ENCODE results near the gene RABAC1.

The RABAC1 gene

DNA sequence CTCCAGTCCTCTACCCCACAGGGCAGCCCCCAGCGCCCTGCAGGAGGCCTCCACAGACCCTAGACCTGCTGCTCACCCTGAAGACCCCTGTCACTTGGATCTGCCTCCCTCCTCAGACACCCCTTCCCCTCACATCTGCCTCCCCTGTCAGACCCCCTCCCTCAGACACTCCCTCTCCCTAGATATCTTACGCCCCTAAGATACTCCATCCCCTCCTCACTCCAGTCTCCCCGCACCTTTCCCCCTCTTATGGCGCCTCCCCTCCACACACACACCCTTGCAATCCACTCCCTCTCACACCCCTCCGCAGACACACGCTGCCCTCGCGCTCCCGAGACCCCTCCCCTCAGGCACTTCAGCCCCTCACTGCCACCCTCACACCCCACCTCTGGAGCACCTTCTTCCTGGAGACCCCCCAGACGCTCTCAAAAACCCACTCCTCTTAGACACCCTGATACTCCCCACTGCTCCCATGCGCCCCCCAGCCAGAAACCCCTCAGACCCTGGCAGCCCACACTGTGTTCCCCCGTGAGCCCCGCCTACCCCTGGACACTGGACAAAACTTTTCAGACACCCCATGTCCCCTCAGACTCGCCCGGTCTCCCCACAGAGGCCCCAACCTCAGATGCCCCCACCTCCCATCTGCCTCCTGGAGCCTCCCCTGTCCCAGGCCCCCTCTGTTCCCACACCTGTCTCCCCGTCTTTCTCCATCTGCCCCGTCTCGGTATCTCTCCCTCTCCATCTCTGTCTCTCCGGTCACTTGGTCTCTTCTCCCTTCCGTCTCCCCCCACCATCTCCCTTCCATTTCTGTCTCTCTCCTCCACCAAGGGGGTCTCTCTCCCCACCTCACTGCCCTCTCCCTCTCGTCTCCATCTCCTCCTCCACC, 45.3 kb downstream of the RABAC1 start:
- TF ChIP-seq ZNF274 (IDR thresholded peaks at IDR 0.05; ENCODE audit: low read depth, low read length): no peak
- H3K4me3 ChIP-seq (ENCODE audit: low read length): no peak overlapping the region

DNA sequence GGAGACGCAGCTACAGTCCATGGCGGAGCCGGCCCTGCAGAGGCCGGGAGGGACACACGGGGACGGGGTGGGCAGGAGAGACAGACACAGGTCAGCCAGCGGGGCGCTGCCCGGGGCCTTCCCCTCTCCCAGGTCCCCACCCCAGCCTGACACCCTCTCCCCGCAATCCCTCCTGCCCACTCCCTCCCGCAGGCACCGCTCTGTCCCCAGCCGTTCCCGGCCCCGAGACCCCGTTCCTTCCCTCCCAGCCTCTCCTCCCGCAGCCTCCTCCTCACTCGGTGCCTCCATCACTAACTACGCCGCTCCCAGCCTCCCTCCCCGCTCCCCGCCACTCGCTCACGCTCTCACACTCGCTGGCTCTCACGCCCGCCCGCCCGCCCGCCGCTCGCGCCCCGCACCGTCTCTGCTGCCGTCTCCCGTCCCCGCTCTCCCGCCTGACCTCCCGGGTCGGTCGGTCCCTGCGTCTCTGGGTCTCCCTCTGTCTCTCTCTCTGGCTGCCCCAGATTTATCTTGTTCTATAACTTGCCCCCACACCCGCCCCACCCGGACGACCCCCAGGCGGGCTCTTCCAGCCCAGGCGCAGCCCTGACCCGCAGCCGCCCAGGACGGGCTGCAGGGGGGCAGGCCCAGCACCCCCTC, 46.1 kb downstream of the RABAC1 start:
- TF ChIP-seq ZNF274 (IDR thresholded peaks at IDR 0.05; ENCODE audit: low read depth, low read length): no peak
- no peak overlapping the region for H3K4me3 ChIP-seq (ENCODE audit: low read length)

DNA sequence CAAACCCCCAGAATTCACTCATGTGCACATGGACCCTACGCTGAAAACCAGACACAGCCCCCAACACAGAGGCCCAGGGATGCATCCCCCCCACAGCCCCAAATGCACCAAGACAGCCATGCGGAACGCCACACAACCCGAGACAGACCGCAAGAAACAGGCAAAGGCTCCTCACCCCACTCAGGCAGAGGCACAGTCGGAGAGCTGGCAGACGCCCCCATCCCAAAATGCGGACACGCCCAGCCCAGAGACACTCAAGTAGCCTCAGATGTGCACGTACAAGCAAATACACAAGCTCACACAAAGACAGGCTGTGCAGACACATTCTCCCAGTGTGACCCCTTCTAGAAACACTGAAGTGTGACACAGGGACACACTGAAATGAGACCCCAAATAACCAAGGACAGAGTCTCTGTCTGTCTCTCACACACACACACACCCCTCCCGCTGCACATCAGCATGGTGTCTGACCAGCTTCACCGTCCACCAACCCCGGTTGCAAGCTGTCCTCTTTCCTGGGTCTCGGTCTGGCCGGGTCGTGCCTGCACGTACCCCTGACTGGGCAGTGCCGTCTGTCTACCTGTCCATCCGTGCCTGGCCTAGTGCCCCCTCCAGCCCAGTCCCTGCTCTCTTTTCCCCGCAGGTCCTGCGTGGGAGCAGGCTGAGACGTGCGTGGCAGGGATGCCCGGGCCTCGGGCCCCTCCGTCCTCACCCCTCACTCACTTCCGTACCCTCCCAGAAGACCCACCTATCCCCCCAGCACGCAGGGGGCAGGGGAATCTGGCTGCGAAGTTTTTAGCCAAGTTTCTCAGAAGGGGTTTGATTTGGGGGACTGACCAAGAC, 47.0 kb downstream of the RABAC1 start:
- no peak overlapping the region for H3K4me3 ChIP-seq (ENCODE audit: low read length)
- no peak for TF ChIP-seq ZNF274 (IDR thresholded peaks at IDR 0.05; ENCODE audit: low read depth, low read length)

DNA sequence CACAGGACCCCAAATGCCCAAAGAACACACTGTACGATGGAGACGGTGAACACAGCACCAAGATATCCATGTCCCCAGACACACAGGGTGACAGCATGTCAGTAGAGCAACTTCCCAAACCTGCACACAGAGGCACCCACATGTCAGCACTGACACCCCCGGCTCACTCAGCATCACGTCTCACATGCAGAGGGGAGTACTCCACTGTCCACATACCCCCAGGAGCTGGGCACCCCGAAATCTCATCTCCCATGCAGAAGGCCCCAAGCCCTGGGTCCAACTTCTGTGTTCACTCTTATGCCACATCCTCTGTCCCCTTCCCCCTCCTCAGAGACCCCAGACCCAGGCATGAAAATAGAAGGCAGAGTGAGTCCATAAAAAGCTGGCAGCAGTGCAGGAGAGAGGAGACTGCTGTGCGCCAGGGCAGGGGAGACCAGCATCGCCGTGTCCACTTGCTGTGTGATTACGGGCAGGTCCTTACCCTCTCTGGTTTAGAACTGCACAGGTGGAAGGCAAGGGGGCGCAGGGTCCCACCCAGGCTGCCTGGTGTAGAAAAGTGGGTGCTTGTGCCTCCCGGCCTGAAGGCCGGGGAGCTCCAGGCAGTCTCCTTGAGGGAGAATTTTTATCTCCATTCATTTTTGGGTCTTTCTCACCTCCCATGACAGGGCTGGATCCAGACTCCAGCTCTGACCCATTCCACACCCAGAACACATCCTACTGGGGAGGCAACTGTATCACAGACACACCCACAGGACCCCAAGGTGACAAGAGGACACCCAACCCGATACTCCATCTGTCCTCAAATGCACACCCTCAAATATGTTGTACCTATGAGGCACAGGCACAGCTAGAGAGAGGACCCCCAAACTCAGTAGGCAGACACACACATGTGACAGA, 47.9 kb downstream of the RABAC1 start:
- H3K4me3 ChIP-seq (ENCODE audit: low read length): no peak overlapping the region
- TF ChIP-seq ZNF274 (IDR thresholded peaks at IDR 0.05; ENCODE audit: low read depth, low read length): no peak

DNA sequence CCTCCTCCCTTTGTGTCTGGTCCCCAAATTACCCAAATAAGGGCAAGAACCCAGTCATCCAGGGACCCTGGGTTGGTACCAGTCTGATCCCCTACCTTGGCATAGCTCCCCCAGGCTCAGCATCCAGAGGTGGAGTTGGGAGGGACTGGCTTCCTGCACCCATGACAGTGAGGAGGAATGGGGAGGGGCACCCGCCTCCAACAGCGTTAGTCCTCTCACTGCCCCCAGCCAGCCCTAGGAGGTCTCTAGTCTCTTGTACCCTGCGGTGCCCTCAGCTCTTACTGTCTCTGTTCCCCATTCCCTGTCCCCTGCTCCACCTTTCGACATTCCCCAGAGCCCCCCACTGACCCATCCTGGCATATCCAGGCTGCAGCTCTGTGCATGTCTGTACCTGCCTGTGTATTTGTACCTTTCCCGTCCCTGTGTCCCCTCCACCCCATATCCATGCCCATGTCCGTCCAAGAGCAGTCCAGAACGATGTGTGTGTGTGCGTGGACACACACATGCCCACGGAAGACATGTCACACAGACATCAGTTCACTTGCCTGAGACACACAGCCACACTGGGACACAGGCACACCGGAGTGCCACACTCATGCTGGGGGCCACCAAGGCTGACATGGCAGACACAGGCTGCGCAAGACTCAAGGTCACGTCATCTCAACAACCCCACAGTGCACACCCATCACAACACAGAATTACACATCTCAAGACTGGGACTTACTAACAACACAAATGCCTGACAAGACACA, 48.7 kb downstream of the RABAC1 start:
- H3K4me3 ChIP-seq (ENCODE audit: low read length): no peak overlapping the region
- TF ChIP-seq ZNF274 (IDR thresholded peaks at IDR 0.05; ENCODE audit: low read depth, low read length): no peak

DNA sequence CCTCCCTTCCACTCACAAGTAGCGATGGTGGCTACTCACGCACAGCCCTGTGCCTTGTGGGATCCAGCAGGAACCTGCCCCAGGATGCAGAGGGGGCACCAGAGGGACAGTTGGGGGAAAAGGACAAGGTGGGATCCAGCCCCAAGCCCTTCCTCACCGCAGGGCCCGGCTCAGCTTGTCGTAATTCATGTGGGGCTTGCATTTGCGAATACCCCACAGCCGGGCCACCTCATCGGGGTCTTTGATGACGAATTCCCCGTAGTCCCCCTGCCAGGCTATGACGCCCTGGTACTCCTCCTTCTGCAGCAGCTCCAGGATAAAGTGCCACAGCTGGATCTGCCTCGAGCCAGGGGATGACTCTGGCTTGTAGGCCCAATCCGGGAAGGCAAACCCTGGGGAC, 49.4 kb downstream of the RABAC1 start:
- H3K4me3 ChIP-seq (ENCODE audit: low read length): no peak overlapping the region
- TF ChIP-seq ZNF274 (IDR thresholded peaks at IDR 0.05; ENCODE audit: low read depth, low read length): no peak

DNA sequence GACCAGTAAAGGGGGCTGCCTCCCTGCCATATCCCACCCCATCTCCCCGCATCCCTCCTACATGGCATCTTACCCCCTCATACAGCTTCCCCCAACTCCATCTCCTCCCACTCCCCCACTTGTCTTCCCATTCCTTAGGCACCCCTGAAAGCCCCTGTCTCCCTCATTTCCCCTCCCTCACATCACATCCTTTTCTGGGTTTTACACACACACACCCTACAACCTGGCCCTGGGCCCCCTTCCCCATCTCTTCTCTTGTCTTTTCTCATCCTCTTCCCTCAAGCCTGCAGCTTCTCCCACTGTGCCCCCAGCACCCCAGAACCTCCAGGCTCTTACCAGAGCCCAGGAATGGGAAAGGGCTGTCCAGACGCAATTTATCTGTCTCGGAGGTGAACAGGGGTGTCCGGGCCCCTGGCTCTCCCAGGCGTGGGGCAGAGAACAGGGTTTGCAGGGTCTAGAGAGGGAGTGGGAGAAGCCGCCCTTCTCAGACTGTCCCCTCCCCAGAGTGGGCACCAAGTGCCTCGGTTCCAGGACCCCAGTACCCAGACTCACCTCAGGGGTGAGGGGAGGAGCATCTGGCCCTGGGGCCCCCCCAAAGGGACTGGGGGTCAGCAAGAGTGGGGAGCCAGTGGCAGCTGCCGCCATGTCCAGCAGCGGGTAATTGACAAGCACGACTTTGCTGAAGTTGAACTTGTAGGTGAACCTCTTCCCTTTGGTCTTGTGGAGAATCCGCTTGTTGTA, 50.2 kb downstream of the RABAC1 start:
- H3K4me3 ChIP-seq (ENCODE audit: low read length): no peak overlapping the region
- no peak for TF ChIP-seq ZNF274 (IDR thresholded peaks at IDR 0.05; ENCODE audit: low read depth, low read length)

DNA sequence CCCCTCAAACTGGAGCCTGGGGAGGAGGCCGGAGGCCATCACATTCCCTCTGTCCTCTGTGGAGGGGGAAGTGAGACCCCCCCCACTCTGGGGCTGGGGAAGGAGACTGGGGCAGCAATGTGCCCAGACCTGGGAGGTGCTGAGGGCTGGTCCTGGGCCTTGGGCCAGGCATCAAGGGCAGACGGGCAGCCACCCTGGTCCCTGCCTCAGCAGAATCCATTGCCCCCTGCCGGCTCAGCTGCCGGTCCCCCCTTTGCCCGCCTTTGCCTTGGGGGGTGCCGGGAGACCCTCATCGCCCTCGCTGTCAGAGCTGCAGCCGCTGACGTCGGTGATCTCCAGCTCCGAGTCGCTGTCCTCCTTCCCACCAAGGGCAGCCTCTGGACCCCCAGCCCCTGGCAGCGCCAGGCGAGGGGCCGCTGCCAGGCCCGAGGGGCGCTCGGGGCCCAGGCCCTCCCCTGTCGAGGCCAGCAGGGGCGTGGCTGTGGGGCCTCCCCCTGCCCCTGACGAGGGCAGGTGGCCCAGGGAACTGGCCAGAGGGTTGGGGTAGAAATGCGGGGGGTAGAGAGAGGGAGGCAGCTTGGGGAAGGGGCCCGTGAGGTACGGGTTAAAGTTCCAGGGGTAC, 51.0 kb downstream of the RABAC1 start:
- H3K4me3 ChIP-seq (ENCODE audit: low read length): no peak overlapping the region
- TF ChIP-seq ZNF274 (IDR thresholded peaks at IDR 0.05; ENCODE audit: low read depth, low read length): no peak

DNA sequence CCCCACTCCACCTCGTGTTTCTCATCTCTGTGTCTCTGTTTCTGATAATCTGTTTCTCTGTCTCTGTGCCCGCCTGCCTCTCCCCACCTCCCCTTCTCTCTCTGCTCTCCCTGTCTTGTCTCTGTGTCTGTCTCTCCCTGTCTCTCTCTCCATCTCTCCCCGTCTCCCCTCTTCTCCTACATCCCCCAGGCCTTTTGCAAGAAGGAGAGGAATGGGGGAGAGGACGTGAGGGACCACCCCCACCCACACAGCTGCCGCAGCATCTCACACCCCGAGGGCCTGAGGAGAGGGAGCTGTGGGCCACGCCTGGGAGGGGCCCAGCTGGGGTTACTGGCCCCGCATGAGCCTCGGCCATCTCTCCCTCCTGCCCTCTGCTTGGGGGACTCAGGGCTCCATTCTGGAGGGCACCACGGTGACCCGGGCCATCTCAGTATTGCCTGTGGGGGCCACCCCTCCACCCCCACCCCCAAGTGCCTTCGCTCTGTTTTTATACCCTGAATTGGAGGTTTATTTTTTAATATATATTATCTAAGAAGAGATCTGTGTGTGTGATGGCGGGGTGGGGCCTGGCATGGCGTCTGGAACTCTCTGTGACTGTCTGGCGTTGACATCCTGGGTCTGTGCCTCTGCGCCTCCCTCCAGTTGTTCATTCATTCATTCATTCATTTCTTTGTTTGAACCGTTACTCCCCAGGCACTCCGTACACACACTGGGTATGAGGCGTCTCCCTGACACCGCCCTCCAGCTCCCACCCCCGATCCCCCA, 52.0 kb downstream of the RABAC1 start:
- TF ChIP-seq ZNF274 (IDR thresholded peaks at IDR 0.05; ENCODE audit: low read depth, low read length): no peak
- H3K4me3 ChIP-seq (ENCODE audit: low read length): no peak overlapping the region
